ENCODE data around the gene FAM53A. TPM values are rescaled to one million over a fixed set of nuclear protein-coding genes. Genes with fewer than 3 reads are reported as not detected.

FAM53A gene
- total RNA-seq, 2 experiments from 2014 or later = 1.4 to 1.8 TPM

DNA sequence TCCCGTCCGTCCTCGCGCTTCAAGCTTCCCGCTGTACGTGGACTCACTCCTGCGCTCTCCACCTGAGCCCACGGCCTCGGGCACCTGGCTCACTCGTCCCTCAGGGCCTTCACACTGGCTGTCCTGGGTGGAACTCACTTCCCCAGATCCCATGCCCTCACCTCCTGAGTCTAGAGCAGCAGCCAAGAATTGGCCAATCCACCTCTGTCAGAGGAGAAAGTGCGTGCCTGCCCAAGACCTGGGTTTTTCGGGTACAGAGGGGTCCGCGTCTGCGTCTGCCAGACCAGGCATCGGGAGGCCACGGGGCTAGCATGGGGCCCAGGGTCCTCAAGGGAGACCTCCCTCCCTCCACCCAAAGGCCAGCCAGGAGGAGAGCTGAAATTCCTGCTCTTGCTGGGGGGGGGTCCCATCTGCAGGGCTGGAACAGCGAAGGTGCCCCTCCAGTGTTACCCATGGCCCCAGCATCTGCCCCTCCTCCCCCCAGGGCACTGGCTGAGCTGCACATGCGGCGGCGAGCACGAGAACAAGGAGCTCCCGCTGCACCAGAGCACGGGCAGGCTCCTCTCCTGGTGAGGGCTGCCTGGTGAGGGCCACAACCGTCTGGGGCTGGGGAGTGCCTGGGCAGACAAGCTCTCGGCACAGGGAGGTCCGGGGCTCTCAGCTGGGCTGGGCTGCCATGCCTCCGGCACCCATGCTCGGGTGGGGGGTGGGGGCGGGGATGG lies 47.5 kb downstream of the FAM53A start:
- no peaks in the 10 kb centered on the region for H3K36me3 ChIP-seq (ENCODE audit: insufficient read depth, low read length)
- no peak for DNase-seq (ENCODE audit: low spot score)
- no peak overlapping the region for H3K27ac ChIP-seq (ENCODE audit: low read depth, low read length, poor library complexity, severe bottlenecking)
- H3K4me3 ChIP-seq (ENCODE audit: low read depth, low read length, poor library complexity, severe bottlenecking) = no peak overlapping the region
- BruUV-seq (replicated peaks) = no TSS peak
- intact Hi-C loops (cut with micrococcal nuclease; ENCODE audit: unreplicated experiment) = no loop called here
- H4K20me1 ChIP-seq (ENCODE audit: insufficient read depth, low read length) = no peaks in the 10 kb centered on the region
- H3K9me2 ChIP-seq (ENCODE audit: insufficient read depth, low read length) = no peaks in the 10 kb centered on the region
- ChIA-PET POLR2A (interaction anchor here (0.6 kb wide), 1 partner anchor 1090 kb away, joined by 4 read pairs; no protein-coding TSS in a partner anchor), CTCF (ENCODE audit: unreplicated experiment) (no interaction called here)
- no peaks in the 10 kb centered on the region for H3K4me1 ChIP-seq (ENCODE audit: insufficient read depth, low read length, poor library complexity, severe bottlenecking)
- no peak for TF ChIP-seq EZH2phosphoT487 (IDR thresholded peaks at IDR 0.05; ENCODE audit: borderline replicate concordance, low read depth, low read length)
- no peak for TF ChIP-seq CTCF (conservative IDR thresholded peaks at IDR 0.05; ENCODE audit: low read length)
- no peak overlapping the region for H3K4me2 ChIP-seq (ENCODE audit: low read length)
- no peak overlapping the region for H2AFZ ChIP-seq (ENCODE audit: low read length)
- no peaks in the 10 kb centered on the region for H3K79me2 ChIP-seq (ENCODE audit: insufficient read depth, low read depth, low read length)
- H3K9me3 ChIP-seq (ENCODE audit: low read length) = no peaks in the 10 kb centered on the region

DNA sequence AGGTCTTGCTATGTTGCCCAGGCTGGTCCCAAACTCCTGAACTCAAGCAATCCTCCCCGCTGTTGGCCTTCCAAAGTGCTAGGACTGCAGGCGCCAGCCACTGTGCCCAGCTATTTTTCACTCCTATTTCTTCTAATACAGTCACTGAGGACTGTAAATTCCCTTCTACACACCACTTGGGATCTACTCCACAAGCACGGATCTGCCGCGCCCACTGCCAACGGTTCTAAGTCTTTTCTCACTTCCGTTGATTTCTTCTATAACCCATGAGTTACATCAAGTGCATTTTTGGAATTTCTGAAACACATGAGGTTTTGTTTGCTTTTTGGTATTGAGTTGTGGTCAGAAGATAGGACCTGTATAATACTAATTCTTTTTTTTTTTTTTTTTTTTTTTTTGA lies 48.6 kb downstream of the FAM53A start:
- DNase-seq (ENCODE audit: low spot score) = no peak
- no peak overlapping the region for H3K27ac ChIP-seq (ENCODE audit: low read depth, low read length, poor library complexity, severe bottlenecking)
- no peak overlapping the region for H3K4me2 ChIP-seq (ENCODE audit: low read length)
- ChIA-PET POLR2A (no interaction called here), CTCF (ENCODE audit: unreplicated experiment) (no interaction called here)
- H3K36me3 ChIP-seq (ENCODE audit: insufficient read depth, low read length) = no peaks in the 10 kb centered on the region
- no peaks in the 10 kb centered on the region for H4K20me1 ChIP-seq (ENCODE audit: insufficient read depth, low read length)
- H3K9me2 ChIP-seq (ENCODE audit: insufficient read depth, low read length) = no peaks in the 10 kb centered on the region
- intact Hi-C loops (cut with micrococcal nuclease; ENCODE audit: unreplicated experiment) = no loop called here
- H3K9me3 ChIP-seq (ENCODE audit: low read length) = no peaks in the 10 kb centered on the region
- TF ChIP-seq CTCF (conservative IDR thresholded peaks at IDR 0.05; ENCODE audit: low read length) = no peak
- no peak for TF ChIP-seq EZH2phosphoT487 (IDR thresholded peaks at IDR 0.05; ENCODE audit: borderline replicate concordance, low read depth, low read length)
- no peaks in the 10 kb centered on the region for H3K79me2 ChIP-seq (ENCODE audit: insufficient read depth, low read depth, low read length)
- BruUV-seq (replicated peaks) = no TSS peak
- H3K4me3 ChIP-seq (ENCODE audit: low read depth, low read length, poor library complexity, severe bottlenecking) = no peak overlapping the region
- no peaks in the 10 kb centered on the region for H3K4me1 ChIP-seq (ENCODE audit: insufficient read depth, low read length, poor library complexity, severe bottlenecking)
- no peak overlapping the region for H2AFZ ChIP-seq (ENCODE audit: low read length)

DNA sequence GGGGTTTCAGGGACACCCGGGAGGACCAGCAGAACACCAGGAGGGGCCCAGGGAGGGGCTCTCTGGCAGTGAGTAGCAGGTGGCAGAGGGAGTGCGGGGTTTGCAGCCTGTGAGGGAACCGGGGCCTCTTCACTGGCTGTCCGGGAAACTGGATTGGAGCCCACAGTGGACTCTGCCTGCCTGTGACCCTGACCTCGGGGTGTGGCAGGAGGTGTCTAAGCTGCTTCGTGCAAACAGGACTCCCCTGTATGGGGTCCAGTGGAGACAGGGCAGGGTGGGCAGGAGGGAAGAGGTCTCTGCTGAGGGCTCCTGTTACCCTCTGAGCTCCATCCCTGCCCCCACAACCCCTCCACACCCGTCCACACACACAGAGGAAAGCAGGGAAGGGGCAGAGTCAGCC lies 50.1 kb downstream of the FAM53A start:
- H3K4me1 ChIP-seq (ENCODE audit: insufficient read depth, low read length, poor library complexity, severe bottlenecking) = no peaks in the 10 kb centered on the region
- no peaks in the 10 kb centered on the region for H3K79me2 ChIP-seq (ENCODE audit: insufficient read depth, low read depth, low read length)
- no peaks in the 10 kb centered on the region for H3K9me2 ChIP-seq (ENCODE audit: insufficient read depth, low read length)
- no peak for DNase-seq (ENCODE audit: low spot score)
- TF ChIP-seq CTCF (conservative IDR thresholded peaks at IDR 0.05; ENCODE audit: low read length) (no peak), EZH2phosphoT487 (IDR thresholded peaks at IDR 0.05; ENCODE audit: borderline replicate concordance, low read depth, low read length) (no peak)
- H2AFZ ChIP-seq (ENCODE audit: low read length) = no peak overlapping the region
- H3K4me3 ChIP-seq (ENCODE audit: low read depth, low read length, poor library complexity, severe bottlenecking) = no peak overlapping the region
- H3K9me3 ChIP-seq (ENCODE audit: low read length) = no peaks in the 10 kb centered on the region
- no peaks in the 10 kb centered on the region for H4K20me1 ChIP-seq (ENCODE audit: insufficient read depth, low read length)
- BruUV-seq (replicated peaks) = no TSS peak
- no peak overlapping the region for H3K27ac ChIP-seq (ENCODE audit: low read depth, low read length, poor library complexity, severe bottlenecking)
- intact Hi-C loops (cut with micrococcal nuclease; ENCODE audit: unreplicated experiment) = no loop called here
- CTCF ChIA-PET (ENCODE audit: unreplicated experiment) = no interaction called here
- H3K36me3 ChIP-seq (ENCODE audit: insufficient read depth, low read length) = no peaks in the 10 kb centered on the region
- POLR2A ChIA-PET = no interaction called here
- no peak overlapping the region for H3K4me2 ChIP-seq (ENCODE audit: low read length)
